Astrocyte (in vitro differentiated cells and primary cell): ENCODE results near the gene MFN2. TPM values are rescaled to one million over a fixed set of nuclear protein-coding genes. Genes with fewer than 3 reads are reported as not detected.

Experiments
- DNase-seq: peaks from one replicate; pipeline ENCODE4 v3.0.0-alpha.2; 2010; ENCODE audit warnings: low read depth
- FAIRE-seq: peaks from 2 replicates; lab custom pipeline; 2011; peaks lifted over from hg19 to GRCh38; lab: Jason Lieb, UNC
- H2AFZ ChIP-seq: 2 replicates; pipeline ENCODE4 v1.6.0; 2012; ENCODE audit warnings: low read depth, low read length, inconsistent platforms
- H3K27ac ChIP-seq: 2 replicates; pipeline ENCODE4 v1.5.1; 2011; ENCODE audit warnings: low read depth, low read length, inconsistent platforms
- H3K27me3 ChIP-seq: 2 replicates; pipeline ENCODE4 v1.6.0; 2011; ENCODE audit warnings: low read length, inconsistent platforms; ENCODE audit not compliant: insufficient read depth
- H3K36me3 ChIP-seq: 2 replicates; pipeline ENCODE4 v1.5.1; 2011; ENCODE audit warnings: low read length, inconsistent platforms; ENCODE audit not compliant: insufficient read depth
- H3K4me1 ChIP-seq: 2 replicates; pipeline ENCODE4 v1.5.1; 2011; ENCODE audit warnings: low read length, inconsistent platforms; ENCODE audit not compliant: insufficient read depth
- H3K4me2 ChIP-seq: 2 replicates; pipeline ENCODE4 v1.6.0; 2012; ENCODE audit warnings: low read length, inconsistent platforms
- H3K4me3 ChIP-seq: 2 replicates; pipeline ENCODE4 v1.5.1; 2011; ENCODE audit warnings: low read depth, mild to moderate bottlenecking, low read length, inconsistent platforms; ENCODE audit not compliant: insufficient read depth
- H3K79me2 ChIP-seq: 2 replicates; pipeline ENCODE4 v1.6.0; 2012; ENCODE audit warnings: mild to moderate bottlenecking, low read length, inconsistent platforms; ENCODE audit not compliant: insufficient read depth
- H3K9ac ChIP-seq: 2 replicates; pipeline ENCODE4 v1.6.0; 2012; ENCODE audit warnings: mild to moderate bottlenecking, low read length, inconsistent platforms
- H3K9me3 ChIP-seq: 2 replicates; pipeline ENCODE4 v1.5.1; 2012; ENCODE audit warnings: low read depth, mild to moderate bottlenecking, low read length, inconsistent platforms; ENCODE audit not compliant: insufficient read depth
- H4K20me1 ChIP-seq: 2 replicates; pipeline ENCODE4 v1.6.0; 2012; ENCODE audit warnings: low read length, inconsistent platforms; ENCODE audit not compliant: insufficient read depth
- H3K27ac Mint-ChIP-seq: one replicate; pipeline ENCODE4 v1.8.0; 2021; ENCODE audit warnings: mild to moderate bottlenecking, mixed read lengths; ENCODE audit not compliant: unreplicated experiment
- H3K27me3 Mint-ChIP-seq: one replicate; pipeline ENCODE4 v1.8.0; 2021; ENCODE audit warnings: low read depth, mixed read lengths; ENCODE audit not compliant: unreplicated experiment
- H3K36me3 Mint-ChIP-seq: one replicate; pipeline ENCODE4 v1.8.0; 2021; ENCODE audit warnings: low read depth, mixed read lengths; ENCODE audit not compliant: unreplicated experiment
- H3K4me1 Mint-ChIP-seq: one replicate; pipeline ENCODE4 v1.8.0; 2021; ENCODE audit warnings: low read depth, mixed read lengths; ENCODE audit not compliant: unreplicated experiment
- H3K4me3 Mint-ChIP-seq: one replicate; pipeline ENCODE4 v1.8.0; 2021; ENCODE audit warnings: mild to moderate bottlenecking, moderate library complexity, mixed read lengths; ENCODE audit not compliant: unreplicated experiment
- H3K9me3 Mint-ChIP-seq: one replicate; pipeline ENCODE4 v1.8.0; 2021; ENCODE audit warnings: mild to moderate bottlenecking, mixed read lengths; ENCODE audit not compliant: unreplicated experiment
- EZH2 ChIP-seq: IDR thresholded peaks from 2 replicates; pipeline ENCODE4 v1.6.1; 2012; ENCODE audit warnings: mild to moderate bottlenecking, low read length, inconsistent platforms; ENCODE audit not compliant: insufficient read depth
- total RNA-seq: library from RNA; stranded (reverse); gene quantifications from 2 replicates; pipeline ENCODE4 v1.2.1, GENCODE V29; 2021
- TF ChIP-seq, protein P1 (sequence below): IDR thresholded peaks from 2 replicates; pipeline ENCODE4 v1.5.1; 2011; ENCODE audit warnings: low read depth, mild to moderate bottlenecking, inconsistent platforms, low read length, moderate library complexity; ENCODE audit not compliant: insufficient read depth

MFN2 gene
- total RNA-seq, 1 donor from 2014 or later = 75.5 TPM

DNA sequence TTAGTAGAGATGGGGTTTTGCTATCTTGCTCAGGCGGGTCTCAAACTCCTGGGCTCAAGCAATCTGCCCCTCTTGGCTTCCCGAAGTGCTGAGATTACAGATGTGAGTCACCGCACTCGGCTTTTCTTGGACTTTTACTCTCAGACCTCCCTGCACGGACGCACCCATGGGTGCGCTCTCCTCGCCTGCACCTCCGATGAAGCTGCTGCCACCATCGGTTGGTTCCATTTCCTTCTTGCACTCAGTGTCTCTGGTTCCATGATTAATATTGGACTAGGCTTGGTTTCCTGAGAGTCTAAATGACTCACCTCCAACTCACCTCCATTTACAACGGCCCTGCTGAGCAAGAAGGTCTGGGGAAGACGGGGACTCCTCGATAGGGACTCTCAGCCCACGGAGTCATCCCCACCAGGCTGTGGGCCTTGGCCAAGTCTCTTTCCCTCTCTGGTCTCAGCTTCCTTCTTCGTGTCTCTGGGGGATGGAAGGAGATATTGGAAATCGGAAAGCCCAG lies 76.1 kb downstream of the MFN2 start:
- FAIRE-seq = no peak
- Histone ChIP-seq H3K4me1 (peaks cover 12% of the 10 kb centered on the region), H3K36me3 (no peaks in the 10 kb centered on the region), H3K27me3 (peaks cover 7% of the 10 kb centered on the region), H2AFZ (no peak overlapping the region), H3K27ac (no peak overlapping the region), H3K79me2 (no peaks in the 10 kb centered on the region), H4K20me1 (no peaks in the 10 kb centered on the region), H3K9me3 (no peaks in the 10 kb centered on the region), H3K9ac (no peak overlapping the region), H3K4me2 (no peak overlapping the region), H3K4me3 (no peak overlapping the region)
- Mint-ChIP-seq H3K27ac (no peak overlapping the region), H3K4me1 (peaks cover 18% of the 10 kb centered on the region), H3K27me3 (peaks cover 7% of the 10 kb centered on the region), H3K4me3 (no peak overlapping the region), H3K36me3 (no peaks in the 10 kb centered on the region), H3K9me3 (peaks cover 2% of the 10 kb centered on the region)
- TF ChIP-seq EZH2 = no peak
- TF ChIP-seq, protein P1, sequence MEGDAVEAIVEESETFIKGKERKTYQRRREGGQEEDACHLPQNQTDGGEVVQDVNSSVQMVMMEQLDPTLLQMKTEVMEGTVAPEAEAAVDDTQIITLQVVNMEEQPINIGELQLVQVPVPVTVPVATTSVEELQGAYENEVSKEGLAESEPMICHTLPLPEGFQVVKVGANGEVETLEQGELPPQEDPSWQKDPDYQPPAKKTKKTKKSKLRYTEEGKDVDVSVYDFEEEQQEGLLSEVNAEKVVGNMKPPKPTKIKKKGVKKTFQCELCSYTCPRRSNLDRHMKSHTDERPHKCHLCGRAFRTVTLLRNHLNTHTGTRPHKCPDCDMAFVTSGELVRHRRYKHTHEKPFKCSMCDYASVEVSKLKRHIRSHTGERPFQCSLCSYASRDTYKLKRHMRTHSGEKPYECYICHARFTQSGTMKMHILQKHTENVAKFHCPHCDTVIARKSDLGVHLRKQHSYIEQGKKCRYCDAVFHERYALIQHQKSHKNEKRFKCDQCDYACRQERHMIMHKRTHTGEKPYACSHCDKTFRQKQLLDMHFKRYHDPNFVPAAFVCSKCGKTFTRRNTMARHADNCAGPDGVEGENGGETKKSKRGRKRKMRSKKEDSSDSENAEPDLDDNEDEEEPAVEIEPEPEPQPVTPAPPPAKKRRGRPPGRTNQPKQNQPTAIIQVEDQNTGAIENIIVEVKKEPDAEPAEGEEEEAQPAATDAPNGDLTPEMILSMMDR = no peak
- DNase-seq = no peak

DNA sequence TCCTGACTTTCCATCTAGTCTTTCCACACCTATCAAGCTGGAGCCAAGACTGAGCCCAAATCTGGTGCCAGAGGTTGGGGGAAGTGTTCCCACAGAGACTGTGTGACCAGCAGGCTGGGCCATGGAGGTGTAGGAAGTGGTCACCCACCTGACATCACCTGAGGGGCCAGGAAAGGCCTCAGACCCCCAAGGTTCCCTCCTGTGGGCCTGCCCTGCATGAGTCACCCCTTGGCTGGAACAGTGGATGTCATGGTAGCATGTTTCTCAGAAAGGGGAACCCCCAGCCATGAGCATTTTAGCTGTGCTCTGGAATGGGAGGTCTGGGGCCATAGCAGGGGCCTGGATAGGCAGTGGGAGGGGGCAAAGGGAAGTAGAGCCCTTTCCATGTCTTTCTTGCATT lies 77.1 kb downstream of the MFN2 start:
- DNase-seq (no peak), FAIRE-seq (no peak)
- H3K9me3 Mint-ChIP-seq = peaks cover 2% of the 10 kb centered on the region
- no peak overlapping the region for H3K4me3 Mint-ChIP-seq
- Histone ChIP-seq H4K20me1 (no peaks in the 10 kb centered on the region), H3K4me2 (no peak overlapping the region), H3K27ac (no peak overlapping the region), H3K9me3 (no peaks in the 10 kb centered on the region), H3K79me2 (no peaks in the 10 kb centered on the region), H3K4me3 (no peak overlapping the region), H2AFZ (no peak overlapping the region), H3K27me3 (peaks cover 13% of the 10 kb centered on the region), H3K36me3 (no peaks in the 10 kb centered on the region), H3K9ac (no peak overlapping the region), H3K4me1 (peaks cover 4% of the 10 kb centered on the region)
- TF ChIP-seq EZH2 = no peak
- TF ChIP-seq, protein P1 = no peak
- H3K4me1 Mint-ChIP-seq = peaks cover 10% of the 10 kb centered on the region
- H3K27ac Mint-ChIP-seq = no peak overlapping the region
- H3K27me3 Mint-ChIP-seq = peaks cover 10% of the 10 kb centered on the region
- no peaks in the 10 kb centered on the region for H3K36me3 Mint-ChIP-seq

DNA sequence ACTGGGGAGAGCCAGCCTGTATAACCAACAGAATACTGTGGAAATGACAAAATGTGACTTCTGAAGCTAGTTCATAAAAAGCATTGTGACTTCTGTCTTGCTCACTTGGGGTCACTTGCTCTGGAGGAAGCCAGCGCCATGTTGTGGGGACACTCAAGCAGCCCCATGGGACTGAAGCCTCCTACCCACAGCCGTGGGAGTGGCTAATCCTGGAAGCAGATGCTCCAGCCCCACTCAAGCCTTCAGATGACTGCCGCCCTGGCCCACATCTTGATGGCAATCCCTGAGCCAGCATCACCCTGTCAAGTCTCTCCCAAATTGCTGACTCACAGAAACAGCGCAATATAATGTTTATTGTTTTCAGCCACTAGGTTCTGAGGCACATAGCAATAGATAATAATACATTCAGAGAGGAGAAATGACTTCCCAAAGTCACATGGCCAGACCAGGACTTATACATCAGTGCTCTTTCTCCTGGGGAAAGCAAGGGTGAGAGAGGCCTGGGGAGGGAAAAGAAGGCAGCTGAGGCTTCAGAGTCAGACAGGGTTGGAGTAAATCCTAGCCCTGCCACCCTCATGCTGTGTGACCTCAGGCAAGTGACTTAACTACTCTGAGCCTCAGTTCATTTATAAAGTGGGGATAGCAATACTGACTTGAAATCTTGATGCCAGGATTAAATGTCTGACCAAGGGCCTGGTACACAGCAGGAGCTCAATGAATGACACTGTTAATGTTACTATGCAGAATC lies 77.9 kb downstream of the MFN2 start:
- Mint-ChIP-seq H3K9me3 (peaks cover 2% of the 10 kb centered on the region), H3K27me3 (peaks cover 14% of the 10 kb centered on the region), H3K36me3 (no peaks in the 10 kb centered on the region), H3K27ac (no peak overlapping the region), H3K4me3 (no peak overlapping the region), H3K4me1 (peaks cover 6% of the 10 kb centered on the region)
- FAIRE-seq (no peak), DNase-seq (no peak)
- Histone ChIP-seq H3K9ac (no peak overlapping the region), H4K20me1 (no peaks in the 10 kb centered on the region), H3K4me1 (peaks cover 3% of the 10 kb centered on the region), H3K9me3 (no peaks in the 10 kb centered on the region), H3K79me2 (no peaks in the 10 kb centered on the region), H3K4me2 (no peak overlapping the region), H3K36me3 (no peaks in the 10 kb centered on the region), H2AFZ (no peak overlapping the region), H3K27me3 (peaks cover 18% of the 10 kb centered on the region), H3K27ac (no peak overlapping the region), H3K4me3 (no peak overlapping the region)
- no peak for TF ChIP-seq EZH2
- TF ChIP-seq, protein P1 = no peak
